HEK293T (cell line): ENCODE measurements around the gene PAK2.

Source experiments
- CTCF ChIA-PET: fragments of 350-600 bp; formaldehyde crosslinking; extraction: SDS; loops from one replicate; lab custom pipeline; 2021; ENCODE audit warnings: antibody characterized with exemption, inconsistent platforms; lab: Yijun Ruan, JAX
- POLR2A ChIA-PET: fragments of 350-600 bp; formaldehyde crosslinking; extraction: SDS; loops from one replicate; lab custom pipeline; 2020; ENCODE audit warnings: antibody characterized with exemption, inconsistent platforms; lab: Yijun Ruan, JAX
- DNase-seq: peaks from one replicate; pipeline ENCODE4 v3.0.0; 2012; ENCODE audit warnings: mixed read lengths; ENCODE audit errors: extremely low spot score
- ARNT ChIP-seq: fragments of 450-650 bp; IDR thresholded peaks from 2 replicates; pipeline ENCODE4 v1.6.1; 2017; ENCODE audit warnings: mild to moderate bottlenecking
- BHLHE40 ChIP-seq: fragments of 450-650 bp; IDR thresholded peaks from 2 replicates; pipeline ENCODE4 v1.6.1; 2016; ENCODE audit warnings: mild to moderate bottlenecking, moderate library complexity, borderline replicate concordance
- CTBP1 ChIP-seq: fragments of 450-650 bp; IDR thresholded peaks from 2 replicates; pipeline ENCODE4 v1.6.1; 2016; ENCODE audit warnings: borderline replicate concordance
- ELF4 ChIP-seq: fragments of 450-650 bp; IDR thresholded peaks from 2 replicates; pipeline ENCODE4 v1.6.1; 2017; ENCODE audit warnings: antibody characterized with exemption
- FOXA1 ChIP-seq: fragments of 450-650 bp; IDR thresholded peaks from 2 replicates; pipeline ENCODE4 v1.6.1; 2016; ENCODE audit warnings: mild to moderate bottlenecking
- FOXK2 ChIP-seq: fragments of 450-650 bp; IDR thresholded peaks from 2 replicates; pipeline ENCODE4 v1.6.1; 2016; ENCODE audit warnings: mild to moderate bottlenecking
- FOXM1 ChIP-seq: fragments of 450-650 bp; IDR thresholded peaks from 2 replicates; pipeline ENCODE4 v1.6.1; 2017; ENCODE audit warnings: mild to moderate bottlenecking, borderline replicate concordance
- HDGF ChIP-seq: fragments of 450-650 bp; IDR thresholded peaks from 2 replicates; pipeline ENCODE4 v1.6.1; 2017; ENCODE audit warnings: antibody characterized with exemption, borderline replicate concordance
- L3MBTL2 ChIP-seq: fragments of 450-650 bp; conservative IDR thresholded peaks from 2 replicates; pipeline ENCODE4 v1.6.1; 2016; ENCODE audit warnings: mild to moderate bottlenecking
- LEF1 ChIP-seq: fragments of 450-650 bp; IDR thresholded peaks from 2 replicates; pipeline ENCODE4 v1.6.1; 2017; ENCODE audit warnings: mild to moderate bottlenecking, borderline replicate concordance
- NFRKB ChIP-seq: fragments of 450-650 bp; IDR thresholded peaks from 2 replicates; pipeline ENCODE4 v1.6.1; 2016; ENCODE audit warnings: mild to moderate bottlenecking, moderate library complexity
- PKNOX1 ChIP-seq: fragments of 450-650 bp; IDR thresholded peaks from 2 replicates; pipeline ENCODE4 v1.6.1; 2016
- SP1 ChIP-seq: fragments of 450-650 bp; IDR thresholded peaks from 2 replicates; pipeline ENCODE4 v1.6.1; 2017
- SUZ12 ChIP-seq: fragments of 450-650 bp; IDR thresholded peaks from 2 replicates; pipeline ENCODE4 v1.6.1; 2016; ENCODE audit warnings: mild to moderate bottlenecking
- TARDBP ChIP-seq: fragments of 450-650 bp; IDR thresholded peaks from 2 replicates; pipeline ENCODE4 v1.6.1; 2016
- ZNF384 ChIP-seq: fragments of 450-650 bp; IDR thresholded peaks from 2 replicates; pipeline ENCODE4 v1.6.1; 2016

PAK2 gene

GRCh38 chr3:196739671-196740480 is at the start of gene PAK2:
PAK2 (plus strand) TSS chr3:196739857; CDS start chr3:196782647, 42,790 bp downstream.
- ChIA-PET CTCF (no interaction called here), POLR2A (interaction anchor here (0.9 to 1.6 kb wide), 8 partner anchors 9 to 202 kb away, joined by 3 to 7 read pairs (median 3); partner anchors contain the start of genes NCBP2 and SENP5)
- TF ChIP-seq FOXA1 (no peak), SP1 (no peak), FOXM1 (peak; percentile 14; the same call in 1 of the 2 replicates)
- peak; percentile 76 for DNase-seq

- POLR2A ChIA-PET, result interaction anchor here (1.2 kb wide), 1 partner anchor 23 kb away, joined by 3 read pairs; no protein-coding TSS in a partner anchor
- TF ChIP-seq HDGF, result no peak
- TF ChIP-seq NFRKB, result no peak
- TF ChIP-seq SUZ12, result no peak
- TF ChIP-seq FOXA1, result no peak
- no peak for TF ChIP-seq ZNF384
- TF ChIP-seq FOXK2, result no peak
- TF ChIP-seq TARDBP, result no peak
- TF ChIP-seq ARNT, result no peak
- TF ChIP-seq PKNOX1, result no peak
- no peak for TF ChIP-seq L3MBTL2
- no peak for TF ChIP-seq CTBP1
- no peak for TF ChIP-seq SP1
- TF ChIP-seq FOXM1, result no peak
- TF ChIP-seq ELF4, result no peak
- TF ChIP-seq LEF1, result no peak
- TF ChIP-seq BHLHE40, result no peak
- DNase-seq, result no peak
- CTCF ChIA-PET, result interaction anchor here (0.9 kb wide), 1 partner anchor 167 kb away, joined by 4 read pairs; no protein-coding TSS in a partner anchor
These were observed 49.6 kb upstream of the PAK2 start for GRCh38 chr3:196689941-196690660.

- ChIA-PET CTCF (no interaction called here), POLR2A (no interaction called here)
- TF ChIP-seq FOXA1 (no peak), LEF1 (no peak), SP1 (no peak), SUZ12 (no peak)
- DNase-seq, result no peak
These were observed 48.3 kb upstream of the PAK2 start for GRCh38 chr3:196691386-196691785.

- TF ChIP-seq TARDBP, result no peak
- no peak for TF ChIP-seq LEF1
- no peak for TF ChIP-seq L3MBTL2
- TF ChIP-seq ELF4, result no peak
- no peak for TF ChIP-seq NFRKB
- TF ChIP-seq ZNF384, result no peak
- no peak for TF ChIP-seq PKNOX1
- no peak for TF ChIP-seq FOXK2
- TF ChIP-seq SP1, result no peak
- TF ChIP-seq FOXM1, result no peak
- DNase-seq, result no peak
- ChIA-PET POLR2A (no interaction called here), CTCF (no interaction called here)
These were observed 45.4 kb upstream of the PAK2 start for GRCh38 chr3:196694202-196694638.

GRCh38 chr3:196694941-196695848 is 44.5 kb upstream of the PAK2 start:
- no peak for TF ChIP-seq ARNT
- no peak for TF ChIP-seq PKNOX1
- TF ChIP-seq CTBP1, result no peak
- no peak for TF ChIP-seq ZNF384
- no peak for TF ChIP-seq FOXA1
- TF ChIP-seq FOXM1, result no peak
- no peak for TF ChIP-seq HDGF
- no peak for TF ChIP-seq NFRKB
- no peak for TF ChIP-seq LEF1
- no peak for TF ChIP-seq TARDBP
- TF ChIP-seq FOXK2, result no peak
- no peak for TF ChIP-seq SUZ12
- no peak for TF ChIP-seq BHLHE40
- no peak for TF ChIP-seq SP1
- TF ChIP-seq L3MBTL2, result no peak
- no peak for TF ChIP-seq ELF4
- CTCF ChIA-PET, result no interaction called here
- POLR2A ChIA-PET, result no interaction called here
- DNase-seq, result no peak
